ENCODE measurements around the gene ALK. TPM values are rescaled to one million over a fixed set of nuclear protein-coding genes. Genes with fewer than 3 reads are reported as not detected.

Gene ALK
- total RNA-seq, 1 experiment from 2014 or later = not detected

GRCh38 chr2:29518010-29518409 lies 403.4 kb downstream of the ALK start:
- no CpG with 5 or more reads among the region's 2 CpGs for WGBS (ENCODE audit: extremely low coverage, insufficient read length, low lambda C conversion rate)
- no peak overlapping the region for H3K56ac ChIP-seq (ENCODE audit: insufficient read length, low read depth, low read length)
- H3K4me2 ChIP-seq (ENCODE audit: insufficient read depth, insufficient read length, low read length) = no peak overlapping the region
- no peaks in the 10 kb centered on the region for H3K79me2 ChIP-seq (ENCODE audit: insufficient read depth, low read length)
- Mint-ChIP-seq H3K9me3 (peaks cover 4 to 5% of the 10 kb centered on the region in 2 experiments), H3K27me3 (ENCODE audit: low read depth) (0 out of 2 replicates have a peak, but pooled peaks cover 2% of the 10 kb centered on the region), H3K4me1 (peaks cover 13 to 20% of the 10 kb centered on the region in 2 experiments), H3K36me3 (ENCODE audit: insufficient read depth in 1 of 3, low read depth in 3 of 3) (peaks cover 0 to 5% (median 0%) of the 10 kb centered on the region in 3 experiments; a peak in 2 of 7 replicates), H3K27ac (no peak overlapping the region), H3K4me3 (no peak overlapping the region)
- H3K18ac ChIP-seq (ENCODE audit: insufficient read length, low read depth, low read length) = no peak overlapping the region
- H2AK5ac ChIP-seq (ENCODE audit: insufficient read length, low read length) = no peak overlapping the region
- H3K23ac ChIP-seq (ENCODE audit: insufficient read length, low read depth, low read length) = no peak overlapping the region
- H3K27ac ChIP-seq (ENCODE audit: insufficient read length, low read depth, low read length) = no peak overlapping the region
- no peaks in the 10 kb centered on the region for H3K27me3 ChIP-seq (ENCODE audit: insufficient read depth, low read length)
- 0 out of 2 replicates have a peak, but pooled peaks cover 4% of the 10 kb centered on the region for H3K4me1 ChIP-seq (ENCODE audit: insufficient read depth, low read length)
- H3K79me1 ChIP-seq (ENCODE audit: insufficient read depth, low read depth, low read length, poor library complexity, severe bottlenecking) = no peaks in the 10 kb centered on the region
- H4K5ac ChIP-seq (ENCODE audit: insufficient read length, low read depth, low read length) = no peak overlapping the region
- H3K23me2 ChIP-seq (ENCODE audit: insufficient read length, low read depth, low read length, poor library complexity, severe bottlenecking) = no peaks in the 10 kb centered on the region
- TF ChIP-seq, protein P1, sequence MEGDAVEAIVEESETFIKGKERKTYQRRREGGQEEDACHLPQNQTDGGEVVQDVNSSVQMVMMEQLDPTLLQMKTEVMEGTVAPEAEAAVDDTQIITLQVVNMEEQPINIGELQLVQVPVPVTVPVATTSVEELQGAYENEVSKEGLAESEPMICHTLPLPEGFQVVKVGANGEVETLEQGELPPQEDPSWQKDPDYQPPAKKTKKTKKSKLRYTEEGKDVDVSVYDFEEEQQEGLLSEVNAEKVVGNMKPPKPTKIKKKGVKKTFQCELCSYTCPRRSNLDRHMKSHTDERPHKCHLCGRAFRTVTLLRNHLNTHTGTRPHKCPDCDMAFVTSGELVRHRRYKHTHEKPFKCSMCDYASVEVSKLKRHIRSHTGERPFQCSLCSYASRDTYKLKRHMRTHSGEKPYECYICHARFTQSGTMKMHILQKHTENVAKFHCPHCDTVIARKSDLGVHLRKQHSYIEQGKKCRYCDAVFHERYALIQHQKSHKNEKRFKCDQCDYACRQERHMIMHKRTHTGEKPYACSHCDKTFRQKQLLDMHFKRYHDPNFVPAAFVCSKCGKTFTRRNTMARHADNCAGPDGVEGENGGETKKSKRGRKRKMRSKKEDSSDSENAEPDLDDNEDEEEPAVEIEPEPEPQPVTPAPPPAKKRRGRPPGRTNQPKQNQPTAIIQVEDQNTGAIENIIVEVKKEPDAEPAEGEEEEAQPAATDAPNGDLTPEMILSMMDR (conservative IDR thresholded peaks at IDR 0.05) = no peak
- no peak overlapping the region for H2BK12ac ChIP-seq (ENCODE audit: insufficient read length, low read depth, low read length)
- no peak overlapping the region for H3T11ph ChIP-seq (ENCODE audit: low read length)
- H2BK5ac ChIP-seq (ENCODE audit: insufficient read length, low read length) = no peak overlapping the region
- DNase-seq = no peak
- H3K9me3 ChIP-seq (ENCODE audit: control insufficient read depth, low read depth, low read length) = no peaks in the 10 kb centered on the region
- H4K20me1 ChIP-seq (ENCODE audit: control insufficient read depth, insufficient read depth, insufficient read length) = no peaks in the 10 kb centered on the region
- no peak overlapping the region for H3K9ac ChIP-seq (ENCODE audit: extremely low read depth, insufficient read length, low read length)
- no peak overlapping the region for H2BK15ac ChIP-seq (ENCODE audit: low read depth, low read length)
- H3K4ac ChIP-seq (ENCODE audit: low read depth, low read length) = no peak overlapping the region
- H2BK120ac ChIP-seq (ENCODE audit: low read depth, low read length, poor library complexity, severe bottlenecking) = no peak overlapping the region
- no peak overlapping the region for H4K91ac ChIP-seq (ENCODE audit: insufficient read length, low read depth, low read length)
- H4K8ac ChIP-seq (replicated peaks; ENCODE audit: insufficient read length, low read depth, low read length) = no peak overlapping the region
- no peak overlapping the region for H2BK20ac ChIP-seq (ENCODE audit: low read depth, low read length, poor library complexity, severe bottlenecking)
- H3K14ac ChIP-seq (ENCODE audit: insufficient read depth, low read length) = no peak overlapping the region
- no peak overlapping the region for H2AFZ ChIP-seq (ENCODE audit: low read length)
